ENCODE results near the gene OR7D2. TPM values are rescaled to one million over a fixed set of nuclear protein-coding genes. Genes with fewer than 3 reads are reported as not detected.

Gene OR7D2
- not detected for total RNA-seq

- no peak within 1 kb of the TSS for H3K27ac Mint-ChIP-seq
- no peak for ATAC-seq
- no peaks in the 10 kb centered on the region for H3K9me3 Mint-ChIP-seq
- no peak within 1 kb of the TSS for H3K4me3 Mint-ChIP-seq
- DNase-seq (ENCODE audit: low spot score): no peak
- no peaks in the 10 kb centered on the region for H3K4me1 Mint-ChIP-seq (ENCODE audit: low read depth in 2 of 2)
- H3K27me3 Mint-ChIP-seq: peaks cover 4 to 14% of the 10 kb centered on the region in 2 donors
- no peaks in the 10 kb centered on the region for H3K36me3 Mint-ChIP-seq
Observed at GRCh38 chr19:9178901-9179300, at the start of gene OR7D2. Gene OR7D2 (plus strand): TSS chr19:9178979. CDS start chr19:9185782, 6,803 bp downstream.

GRCh38 chr19:9130965-9131364 is 47.8 kb upstream of the OR7D2 start:
- H3K4me3 Mint-ChIP-seq: no peak overlapping the region
- DNase-seq (ENCODE audit: low spot score): no peak
- peaks cover 14 to 19% of the 10 kb centered on the region in 2 donors for H3K27me3 Mint-ChIP-seq
- H3K27ac Mint-ChIP-seq: peak overlapping the region in 1 of 2 donors; percentile 60
- ATAC-seq: no peak
- H3K36me3 Mint-ChIP-seq: no peaks in the 10 kb centered on the region
- peaks cover 9 to 10% of the 10 kb centered on the region in 2 donors for H3K4me1 Mint-ChIP-seq (ENCODE audit: low read depth in 2 of 2)
- no peaks in the 10 kb centered on the region for H3K9me3 Mint-ChIP-seq

GRCh38 chr19:9132422-9132821 is 46.4 kb upstream of the OR7D2 start:
- ATAC-seq (no peak), DNase-seq (ENCODE audit: low spot score) (no peak)
- Mint-ChIP-seq H3K4me3 (no peak overlapping the region), H3K27me3 (peaks cover 5 to 6% of the 10 kb centered on the region in 2 donors), H3K4me1 (ENCODE audit: low read depth in 2 of 2) (peaks cover 12 to 16% of the 10 kb centered on the region in 2 donors), H3K9me3 (no peaks in the 10 kb centered on the region), H3K36me3 (no peaks in the 10 kb centered on the region), H3K27ac (no peak overlapping the region)

GRCh38 chr19:9139609-9140158 is 39.1 kb upstream of the OR7D2 start:
- peak in 1 of 2 donors; percentile 2 for ATAC-seq
- Mint-ChIP-seq H3K27ac (peak overlapping the region; percentile 96 to 98), H3K27me3 (peaks cover 0 to 3% of the 10 kb centered on the region in 2 donors), H3K36me3 (peaks cover 17% of the 10 kb centered on the region), H3K9me3 (no peaks in the 10 kb centered on the region), H3K4me1 (ENCODE audit: low read depth in 2 of 2) (peaks cover 29 to 41% of the 10 kb centered on the region in 2 donors), H3K4me3 (peak overlapping the region; percentile 91)
- DNase-seq (ENCODE audit: low spot score): no peak

- ATAC-seq (peak; percentile 99), DNase-seq (ENCODE audit: low spot score) (peak; percentile 93)
- peaks cover 0 to 3% of the 10 kb centered on the region in 2 donors for H3K27me3 Mint-ChIP-seq
- H3K4me3 Mint-ChIP-seq: peak within 1 kb of the TSS; percentile 91
- H3K9me3 Mint-ChIP-seq: no peaks in the 10 kb centered on the region
- peak within 1 kb of the TSS; percentile 96 to 98 for H3K27ac Mint-ChIP-seq
- peaks cover 29 to 42% of the 10 kb centered on the region in 2 donors for H3K4me1 Mint-ChIP-seq (ENCODE audit: low read depth in 2 of 2)
- H3K36me3 Mint-ChIP-seq: peaks cover 23% of the 10 kb centered on the region
Observed at GRCh38 chr19:9140159-9140874, 38.5 kb upstream of the OR7D2 start, which contains the start of gene ZNF317. Gene ZNF317 (plus strand): TSS chr19:9140397. CDS start chr19:9156017, 15,620 bp downstream.

- peaks cover 4% of the 10 kb centered on the region for H3K9me3 Mint-ChIP-seq
- H3K27me3 Mint-ChIP-seq: no peaks in the 10 kb centered on the region
- no peak overlapping the region for H3K27ac Mint-ChIP-seq
- ATAC-seq: no peak
- no peak overlapping the region for H3K4me3 Mint-ChIP-seq
- H3K4me1 Mint-ChIP-seq (ENCODE audit: low read depth in 2 of 2): peaks cover 47 to 51% of the 10 kb centered on the region in 2 donors
- H3K36me3 Mint-ChIP-seq: peaks cover 45% of the 10 kb centered on the region
- DNase-seq (ENCODE audit: low spot score): no peak
Observed at GRCh38 chr19:9144920-9145319, 33.9 kb upstream of the OR7D2 start.

GRCh38 chr19:9146882-9147281 is 31.9 kb upstream of the OR7D2 start:
- Mint-ChIP-seq H3K4me1 (ENCODE audit: low read depth in 2 of 2) (peaks cover 51 to 55% of the 10 kb centered on the region in 2 donors), H3K4me3 (no peak overlapping the region), H3K36me3 (peaks cover 49% of the 10 kb centered on the region), H3K27ac (no peak overlapping the region), H3K9me3 (peaks cover 4% of the 10 kb centered on the region), H3K27me3 (no peaks in the 10 kb centered on the region)
- no peak for DNase-seq (ENCODE audit: low spot score)
- no peak for ATAC-seq

GRCh38 chr19:9148697-9149096 is 30.1 kb upstream of the OR7D2 start:
- no peak for DNase-seq (ENCODE audit: low spot score)
- H3K4me3 Mint-ChIP-seq: peak overlapping the region; percentile 36
- H3K36me3 Mint-ChIP-seq: peaks cover 53% of the 10 kb centered on the region
- H3K9me3 Mint-ChIP-seq: peaks cover 4% of the 10 kb centered on the region
- H3K27ac Mint-ChIP-seq: peak overlapping the region in 1 of 2 donors; percentile 64
- peaks cover 54% of the 10 kb centered on the region in 2 donors for H3K4me1 Mint-ChIP-seq (ENCODE audit: low read depth in 2 of 2)
- no peak for ATAC-seq
- no peaks in the 10 kb centered on the region for H3K27me3 Mint-ChIP-seq

- Mint-ChIP-seq H3K4me1 (ENCODE audit: low read depth in 2 of 2) (peaks cover 54 to 62% of the 10 kb centered on the region in 2 donors), H3K4me3 (peak overlapping the region; percentile 36), H3K36me3 (peaks cover 41% of the 10 kb centered on the region), H3K27ac (peak overlapping the region; percentile 12 to 64), H3K27me3 (no peaks in the 10 kb centered on the region), H3K9me3 (peaks cover 4% of the 10 kb centered on the region)
- ATAC-seq: no peak
- DNase-seq (ENCODE audit: low spot score): no peak
Observed at GRCh38 chr19:9149997-9150396, 28.8 kb upstream of the OR7D2 start.

GRCh38 chr19:9150650-9151049 is 28.1 kb upstream of the OR7D2 start:
- no peaks in the 10 kb centered on the region for H3K27me3 Mint-ChIP-seq
- H3K36me3 Mint-ChIP-seq: peaks cover 40% of the 10 kb centered on the region
- no peak for ATAC-seq
- peak overlapping the region; percentile 36 for H3K4me3 Mint-ChIP-seq
- no peak for DNase-seq (ENCODE audit: low spot score)
- H3K4me1 Mint-ChIP-seq (ENCODE audit: low read depth in 2 of 2): peaks cover 58 to 68% of the 10 kb centered on the region in 2 donors
- peak overlapping the region; percentile 12 to 64 for H3K27ac Mint-ChIP-seq
- peaks cover under 1% of the 10 kb centered on the region for H3K9me3 Mint-ChIP-seq

GRCh38 chr19:9151367-9151766 is 27.4 kb upstream of the OR7D2 start:
- H3K36me3 Mint-ChIP-seq: peaks cover 38% of the 10 kb centered on the region
- H3K27ac Mint-ChIP-seq: peak overlapping the region; percentile 12 to 64
- H3K4me1 Mint-ChIP-seq (ENCODE audit: low read depth in 2 of 2): peaks cover 58 to 71% of the 10 kb centered on the region in 2 donors
- peak overlapping the region; percentile 21 for H3K4me3 Mint-ChIP-seq
- no peak for DNase-seq (ENCODE audit: low spot score)
- no peaks in the 10 kb centered on the region for H3K9me3 Mint-ChIP-seq
- ATAC-seq: peak; percentile 60 to 92
- H3K27me3 Mint-ChIP-seq: no peaks in the 10 kb centered on the region

GRCh38 chr19:9155591-9155990 is 23.2 kb upstream of the OR7D2 start:
- peaks cover 37 to 43% of the 10 kb centered on the region in 2 donors for H3K4me1 Mint-ChIP-seq (ENCODE audit: low read depth in 2 of 2)
- no peaks in the 10 kb centered on the region for H3K9me3 Mint-ChIP-seq
- ATAC-seq: no peak

GRCh38 chr19:9156304-9156703 is 22.5 kb upstream of the OR7D2 start:
- Mint-ChIP-seq H3K36me3 (peaks cover 42% of the 10 kb centered on the region), H3K4me1 (ENCODE audit: low read depth in 2 of 2) (peaks cover 29 to 36% of the 10 kb centered on the region in 2 donors), H3K9me3 (no peaks in the 10 kb centered on the region), H3K27ac (peak overlapping the region in 1 of 2 donors; percentile 56), H3K27me3 (no peaks in the 10 kb centered on the region), H3K4me3 (no peak overlapping the region)
- peak in 1 of 2 donors; percentile 39 for ATAC-seq
- DNase-seq (ENCODE audit: low spot score): no peak

More at GRCh38 chr19:9155591-9155990, 23.2 kb upstream of the OR7D2 start:
- no peak for DNase-seq (ENCODE audit: low spot score)
- Mint-ChIP-seq H3K4me3 (no peak overlapping the region), H3K27me3 (no peaks in the 10 kb centered on the region), H3K27ac (peak overlapping the region in 1 of 2 donors; percentile 7), H3K36me3 (peaks cover 35% of the 10 kb centered on the region)

- ATAC-seq: no peak
- Mint-ChIP-seq H3K36me3 (peaks cover 56% of the 10 kb centered on the region), H3K9me3 (no peaks in the 10 kb centered on the region)
Observed at GRCh38 chr19:9159891-9160290, 18.9 kb upstream of the OR7D2 start.

More at GRCh38 chr19:9159891-9160290, 18.9 kb upstream of the OR7D2 start:
- Mint-ChIP-seq H3K4me1 (ENCODE audit: low read depth in 2 of 2) (peaks cover 8 to 15% of the 10 kb centered on the region in 2 donors), H3K27ac (no peak overlapping the region), H3K4me3 (no peak overlapping the region), H3K27me3 (no peaks in the 10 kb centered on the region)
- no peak for DNase-seq (ENCODE audit: low spot score)
